ENCODE results near the gene OSBPL6. TPM values are rescaled to one million over a fixed set of nuclear protein-coding genes. Genes with fewer than 3 reads are reported as not detected.
"Not testable (repeated sequence)": the region's sequence is repeated elsewhere in the genome, so short reads cannot be mapped to it uniquely, and the experiment has no call there.

OSBPL6 gene
- total and polyA plus RNA-seq, 2 donors from 2014 or later, result 0.91 to 1.4 TPM

DNA sequence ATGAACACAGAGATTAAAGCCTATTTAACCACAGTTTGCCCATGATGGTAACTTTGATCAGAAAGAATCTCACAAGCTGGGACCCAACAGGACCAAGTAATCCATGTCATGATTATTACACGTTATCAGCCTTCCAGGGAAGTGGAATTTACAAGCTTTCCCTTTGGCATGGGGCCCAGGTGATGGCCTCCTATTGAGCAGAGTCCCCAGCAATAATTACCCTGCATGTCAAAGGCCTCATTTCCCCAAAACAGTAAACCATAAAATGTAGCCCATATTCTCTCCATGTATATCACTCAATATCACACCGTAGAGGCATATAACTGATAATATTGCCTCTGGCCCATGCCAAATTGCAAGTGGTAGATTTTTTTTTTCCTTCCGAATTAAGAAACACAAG, 217.7 kb downstream of the OSBPL6 start:
- no peaks in the 10 kb centered on the region for H3K27me3 ChIP-seq (ENCODE audit: control insufficient read depth, insufficient read depth, low read length)
- H3K27ac ChIP-seq (ENCODE audit: low read depth in 2 of 2, low read length in 2 of 2), result no peak overlapping the region
- no peak for FAIRE-seq
- intact Hi-C loops (cut with DNase I), result no loop called here
- no peaks in the 10 kb centered on the region for H3K36me3 ChIP-seq (ENCODE audit: control insufficient read depth in 2 of 3, insufficient read depth in 3 of 3, low read length in 3 of 3)
- H3K9ac ChIP-seq (ENCODE audit: low read length in 3 of 3), result no peak overlapping the region
- no peak overlapping the region for H3K4me3 ChIP-seq (ENCODE audit: low read length in 3 of 3)
- peaks cover 0 to 5% (median 0%) of the 10 kb centered on the region in 3 donors for H3K4me1 ChIP-seq (ENCODE audit: control insufficient read depth in 2 of 3, insufficient read depth in 2 of 3, low read depth in 1 of 3, low read length in 3 of 3)
- no peak for DNase-seq
- TF ChIP-seq, protein P1, sequence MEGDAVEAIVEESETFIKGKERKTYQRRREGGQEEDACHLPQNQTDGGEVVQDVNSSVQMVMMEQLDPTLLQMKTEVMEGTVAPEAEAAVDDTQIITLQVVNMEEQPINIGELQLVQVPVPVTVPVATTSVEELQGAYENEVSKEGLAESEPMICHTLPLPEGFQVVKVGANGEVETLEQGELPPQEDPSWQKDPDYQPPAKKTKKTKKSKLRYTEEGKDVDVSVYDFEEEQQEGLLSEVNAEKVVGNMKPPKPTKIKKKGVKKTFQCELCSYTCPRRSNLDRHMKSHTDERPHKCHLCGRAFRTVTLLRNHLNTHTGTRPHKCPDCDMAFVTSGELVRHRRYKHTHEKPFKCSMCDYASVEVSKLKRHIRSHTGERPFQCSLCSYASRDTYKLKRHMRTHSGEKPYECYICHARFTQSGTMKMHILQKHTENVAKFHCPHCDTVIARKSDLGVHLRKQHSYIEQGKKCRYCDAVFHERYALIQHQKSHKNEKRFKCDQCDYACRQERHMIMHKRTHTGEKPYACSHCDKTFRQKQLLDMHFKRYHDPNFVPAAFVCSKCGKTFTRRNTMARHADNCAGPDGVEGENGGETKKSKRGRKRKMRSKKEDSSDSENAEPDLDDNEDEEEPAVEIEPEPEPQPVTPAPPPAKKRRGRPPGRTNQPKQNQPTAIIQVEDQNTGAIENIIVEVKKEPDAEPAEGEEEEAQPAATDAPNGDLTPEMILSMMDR (IDR thresholded peaks at IDR 0.05; ENCODE audit: borderline replicate concordance, extremely low read depth, insufficient read depth), result no peak
- no peaks in the 10 kb centered on the region for H3K9me3 ChIP-seq (ENCODE audit: control insufficient read depth in 2 of 3, insufficient read depth in 1 of 3, low read length in 3 of 3)

DNA sequence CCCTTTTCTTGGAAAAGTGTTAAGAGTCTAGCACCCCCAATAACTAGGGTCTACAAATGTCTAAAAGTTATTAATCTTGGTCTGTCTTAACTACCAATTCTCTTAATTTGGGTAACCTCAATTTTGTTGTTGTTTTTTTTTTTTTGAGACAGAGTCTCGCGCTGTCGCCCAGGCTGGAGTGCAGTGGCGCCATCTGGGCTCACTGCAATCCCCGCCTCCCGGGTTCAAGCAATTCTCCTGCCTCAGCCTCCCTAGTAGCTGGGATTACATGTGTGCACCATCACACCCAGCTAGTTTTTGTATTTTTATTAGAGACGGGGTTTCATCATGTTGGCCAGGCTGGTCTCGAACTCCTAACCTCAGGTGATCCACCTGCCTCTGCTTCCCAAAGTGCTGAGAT, 218.1 kb downstream of the OSBPL6 start:
- H3K4me3 ChIP-seq (ENCODE audit: low read length in 3 of 3); H3K27ac ChIP-seq (ENCODE audit: low read depth in 2 of 2, low read length in 2 of 2); FAIRE-seq; H3K27me3 ChIP-seq (ENCODE audit: control insufficient read depth, insufficient read depth, low read length); H3K36me3 ChIP-seq (ENCODE audit: control insufficient read depth in 2 of 3, insufficient read depth in 3 of 3, low read length in 3 of 3); H3K9me3 ChIP-seq (ENCODE audit: control insufficient read depth in 2 of 3, insufficient read depth in 1 of 3, low read length in 3 of 3); H3K9ac ChIP-seq (ENCODE audit: low read length in 3 of 3); intact Hi-C loops (cut with DNase I); H3K4me1 ChIP-seq (ENCODE audit: control insufficient read depth in 2 of 3, insufficient read depth in 2 of 3, low read depth in 1 of 3, low read length in 3 of 3); DNase-seq: not testable (repeated sequence)

DNA sequence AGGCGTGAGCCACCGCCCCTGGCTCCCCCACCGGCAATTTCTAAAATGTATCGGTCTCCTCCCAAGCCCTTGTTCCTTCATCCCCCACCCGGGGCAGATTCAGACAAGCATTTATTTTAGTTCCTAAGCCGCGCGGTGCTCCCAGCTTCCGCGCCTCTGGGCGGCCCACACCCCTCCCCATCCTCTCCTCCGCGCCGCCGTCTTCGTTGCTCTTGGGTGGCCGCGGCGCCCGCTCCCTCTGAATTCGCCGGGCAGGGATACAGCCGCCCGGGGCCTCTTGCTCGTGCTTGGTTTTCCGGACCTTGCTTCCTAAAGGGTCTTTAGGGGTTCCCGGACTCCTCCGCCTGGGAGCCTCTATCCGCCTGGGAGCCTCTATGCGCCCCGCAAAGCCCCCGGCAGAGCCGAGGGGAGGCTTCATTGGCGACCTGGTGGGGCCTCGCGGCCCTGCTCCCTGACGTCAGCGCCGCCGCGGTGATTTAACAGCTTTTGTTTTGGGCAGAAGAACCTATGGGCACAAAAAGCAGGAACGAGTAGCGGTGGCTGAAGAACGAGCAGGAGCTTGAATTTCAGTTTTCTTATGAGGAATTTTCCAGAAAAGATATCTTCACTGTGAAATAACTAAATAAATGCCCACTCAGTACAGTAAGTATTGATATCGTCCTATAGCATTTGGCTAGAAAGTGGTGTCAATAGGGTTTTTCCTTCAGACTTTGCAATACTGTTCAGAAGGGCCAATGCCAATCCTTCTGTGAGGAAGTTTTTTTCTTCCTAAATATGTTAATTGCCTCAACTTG, 219.4 kb downstream of the OSBPL6 start:
- Histone ChIP-seq H3K4me1 (ENCODE audit: control insufficient read depth in 2 of 3, insufficient read depth in 2 of 3, low read depth in 1 of 3, low read length in 3 of 3) (peaks cover 0 to 5% (median 0%) of the 10 kb centered on the region in 3 donors), H3K9ac (ENCODE audit: low read length in 3 of 3) (peak overlapping the region; percentile 26 to 63 (median 47)), H3K9me3 (ENCODE audit: control insufficient read depth in 2 of 3, insufficient read depth in 1 of 3, low read length in 3 of 3) (no peaks in the 10 kb centered on the region), H3K36me3 (ENCODE audit: control insufficient read depth in 2 of 3, insufficient read depth in 3 of 3, low read length in 3 of 3) (no peaks in the 10 kb centered on the region), H3K27me3 (ENCODE audit: control insufficient read depth, insufficient read depth, low read length) (no peaks in the 10 kb centered on the region), H3K27ac (ENCODE audit: low read depth in 2 of 2, low read length in 2 of 2) (peak overlapping the region; percentile 76 to 83), H3K4me3 (ENCODE audit: low read length in 3 of 3) (peak overlapping the region; percentile 67 to 86 (median 69))
- intact Hi-C loops (cut with DNase I), result no loop called here
- DNase-seq, result peak; percentile 83 to 91 (median 89)
- TF ChIP-seq, protein P1 (IDR thresholded peaks at IDR 0.05; ENCODE audit: borderline replicate concordance, extremely low read depth, insufficient read depth), result no peak
- FAIRE-seq, result no peak

All from kidney (tissue), 14 donors.